Thyroid gland (tissue), 4 donors: ENCODE data around the gene CHL1.

Source experiments
- POLR2A ChIP-seq, 2 donors: fragments of 450-650 bp; IDR thresholded peaks; one replicate each; pipeline ENCODE4 v1.6.1; 2017; ENCODE audit warnings: antibody characterized with exemption in 2 of 2, mild to moderate bottlenecking in 2 of 2, moderate library complexity in 1 of 2
- TF ChIP-seq, protein P1 (sequence below), 6 experiments: fragments of 200-600 bp in 3 of 6; fragments of 450-650 bp in 3 of 6; sonication (generic) in 3 of 6; IDR thresholded peaks; one replicate each; pipeline ENCODE4 v1.5.1; 2016 to 2019; ENCODE audit warnings: antibody characterized with exemption in 6 of 6, mild to moderate bottlenecking in 2 of 6, inconsistent platforms in 1 of 6, moderate library complexity in 1 of 6

DNA sequence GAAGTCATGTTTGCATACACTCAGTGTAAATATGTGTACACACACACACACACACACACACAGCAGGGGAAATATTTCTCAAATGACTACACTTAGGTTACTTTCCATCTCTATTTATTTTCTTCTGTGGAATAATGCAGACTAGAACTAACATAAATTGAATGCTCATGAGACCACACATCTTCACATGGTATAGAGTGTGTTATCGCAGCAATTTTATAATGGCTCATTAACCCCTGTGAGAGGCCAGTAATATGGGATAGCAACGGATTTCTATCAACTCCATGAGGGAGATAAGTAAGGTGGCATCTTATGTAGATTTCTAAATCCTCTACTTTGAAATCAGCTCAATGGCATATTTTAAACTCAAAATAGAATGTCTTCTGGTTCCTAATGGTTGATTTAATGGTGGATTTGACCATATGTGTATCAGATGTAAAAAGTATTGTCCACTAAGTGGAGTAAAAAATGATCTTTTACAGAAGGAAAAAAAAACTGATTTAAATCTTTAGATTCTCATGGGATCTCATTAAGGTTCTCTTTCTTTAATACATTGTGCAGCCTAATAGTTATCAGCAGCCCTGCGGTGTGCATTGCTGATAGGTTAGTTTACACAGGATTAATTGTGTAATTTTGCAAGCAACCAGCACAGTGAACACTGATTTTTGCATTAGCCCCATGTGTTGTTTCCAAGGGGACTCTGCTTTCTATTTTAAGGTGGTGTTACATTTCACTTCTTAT is 32.0 kb downstream of the CHL1 start:
- TF ChIP-seq, protein P1, sequence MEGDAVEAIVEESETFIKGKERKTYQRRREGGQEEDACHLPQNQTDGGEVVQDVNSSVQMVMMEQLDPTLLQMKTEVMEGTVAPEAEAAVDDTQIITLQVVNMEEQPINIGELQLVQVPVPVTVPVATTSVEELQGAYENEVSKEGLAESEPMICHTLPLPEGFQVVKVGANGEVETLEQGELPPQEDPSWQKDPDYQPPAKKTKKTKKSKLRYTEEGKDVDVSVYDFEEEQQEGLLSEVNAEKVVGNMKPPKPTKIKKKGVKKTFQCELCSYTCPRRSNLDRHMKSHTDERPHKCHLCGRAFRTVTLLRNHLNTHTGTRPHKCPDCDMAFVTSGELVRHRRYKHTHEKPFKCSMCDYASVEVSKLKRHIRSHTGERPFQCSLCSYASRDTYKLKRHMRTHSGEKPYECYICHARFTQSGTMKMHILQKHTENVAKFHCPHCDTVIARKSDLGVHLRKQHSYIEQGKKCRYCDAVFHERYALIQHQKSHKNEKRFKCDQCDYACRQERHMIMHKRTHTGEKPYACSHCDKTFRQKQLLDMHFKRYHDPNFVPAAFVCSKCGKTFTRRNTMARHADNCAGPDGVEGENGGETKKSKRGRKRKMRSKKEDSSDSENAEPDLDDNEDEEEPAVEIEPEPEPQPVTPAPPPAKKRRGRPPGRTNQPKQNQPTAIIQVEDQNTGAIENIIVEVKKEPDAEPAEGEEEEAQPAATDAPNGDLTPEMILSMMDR (IDR thresholded peaks at IDR 0.05): no peak
- TF ChIP-seq POLR2A (IDR thresholded peaks at IDR 0.05): no peak
